ENCODE data around the gene FIZ1.

- TF ChIP-seq POLR2A (IDR thresholded peaks at IDR 0.05) (no peak), CTCF (IDR thresholded peaks at IDR 0.05) (no peak), POLR2AphosphoS5 (IDR thresholded peaks at IDR 0.05) (no peak)
These were observed 12.8 kb upstream of the FIZ1 start for GRCh38 chr19:55611983-55612645.
